NB4 (cell line): ENCODE measurements around the gene PPP6R1.

Source experiments
- MAX ChIP-seq: IDR thresholded peaks from 2 replicates; pipeline ENCODE4 v1.6.1; 2011; ENCODE audit warnings: low read depth, low read length
- POLR2A ChIP-seq: IDR thresholded peaks from 2 replicates; pipeline ENCODE4 v1.6.1; 2011; ENCODE audit warnings: mild to moderate bottlenecking; ENCODE audit not compliant: insufficient read length; ENCODE audit errors: extremely low read depth
- TF ChIP-seq, protein P1 (sequence below): IDR thresholded peaks from one replicate; pipeline ENCODE4 v1.5.1; 2012; ENCODE audit warnings: low read depth, low read length

GRCh38 chr19:55239004-55239403, 19.8 kb downstream of the PPP6R1 start:
- no peak for TF ChIP-seq POLR2A
- TF ChIP-seq, protein P1, sequence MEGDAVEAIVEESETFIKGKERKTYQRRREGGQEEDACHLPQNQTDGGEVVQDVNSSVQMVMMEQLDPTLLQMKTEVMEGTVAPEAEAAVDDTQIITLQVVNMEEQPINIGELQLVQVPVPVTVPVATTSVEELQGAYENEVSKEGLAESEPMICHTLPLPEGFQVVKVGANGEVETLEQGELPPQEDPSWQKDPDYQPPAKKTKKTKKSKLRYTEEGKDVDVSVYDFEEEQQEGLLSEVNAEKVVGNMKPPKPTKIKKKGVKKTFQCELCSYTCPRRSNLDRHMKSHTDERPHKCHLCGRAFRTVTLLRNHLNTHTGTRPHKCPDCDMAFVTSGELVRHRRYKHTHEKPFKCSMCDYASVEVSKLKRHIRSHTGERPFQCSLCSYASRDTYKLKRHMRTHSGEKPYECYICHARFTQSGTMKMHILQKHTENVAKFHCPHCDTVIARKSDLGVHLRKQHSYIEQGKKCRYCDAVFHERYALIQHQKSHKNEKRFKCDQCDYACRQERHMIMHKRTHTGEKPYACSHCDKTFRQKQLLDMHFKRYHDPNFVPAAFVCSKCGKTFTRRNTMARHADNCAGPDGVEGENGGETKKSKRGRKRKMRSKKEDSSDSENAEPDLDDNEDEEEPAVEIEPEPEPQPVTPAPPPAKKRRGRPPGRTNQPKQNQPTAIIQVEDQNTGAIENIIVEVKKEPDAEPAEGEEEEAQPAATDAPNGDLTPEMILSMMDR = no peak
- no peak for TF ChIP-seq MAX
